Stomach (tissue), 4 donors: ENCODE data around the gene TMEM150A.

Experiments used
- CTCF ChIP-seq, 7 experiments: fragments of 450-650 bp in 4 of 7; fragments of 200-600 bp in 3 of 7; sonication (generic) in 3 of 7; IDR thresholded peaks; one replicate each; pipeline ENCODE4 v1.5.1; 2016 to 2019; ENCODE audit warnings: antibody characterized with exemption in 7 of 7, control low read depth in 2 of 7, mild to moderate bottlenecking in 1 of 7
- POLR2AphosphoS5 ChIP-seq, 3 donors: sonication (generic); formaldehyde crosslinking; IDR thresholded peaks; one replicate each; pipeline ENCODE4 v1.6.1; 2016; ENCODE audit warnings: antibody characterized with exemption in 3 of 3

GRCh38 chr2:85600235-85600575 is 2.3 kb downstream of the TMEM150A start:
- TF ChIP-seq POLR2AphosphoS5 (IDR thresholded peaks at IDR 0.05) (no peak), CTCF (IDR thresholded peaks at IDR 0.05) (no peak)
